NCI-H1694 treated with DMSO at 0.1 percent for 48 hours (cell line): ENCODE results near the gene PRODH2.
"Not testable (repeated sequence)": the region's sequence is repeated elsewhere in the genome, so short reads cannot be mapped to it uniquely, and the experiment has no call there.

Source experiments
- DNase-seq: peaks from one replicate; lab custom pipeline; 2025; lab: John Stamatoyannopoulos, UW

Gene PRODH2

DNA sequence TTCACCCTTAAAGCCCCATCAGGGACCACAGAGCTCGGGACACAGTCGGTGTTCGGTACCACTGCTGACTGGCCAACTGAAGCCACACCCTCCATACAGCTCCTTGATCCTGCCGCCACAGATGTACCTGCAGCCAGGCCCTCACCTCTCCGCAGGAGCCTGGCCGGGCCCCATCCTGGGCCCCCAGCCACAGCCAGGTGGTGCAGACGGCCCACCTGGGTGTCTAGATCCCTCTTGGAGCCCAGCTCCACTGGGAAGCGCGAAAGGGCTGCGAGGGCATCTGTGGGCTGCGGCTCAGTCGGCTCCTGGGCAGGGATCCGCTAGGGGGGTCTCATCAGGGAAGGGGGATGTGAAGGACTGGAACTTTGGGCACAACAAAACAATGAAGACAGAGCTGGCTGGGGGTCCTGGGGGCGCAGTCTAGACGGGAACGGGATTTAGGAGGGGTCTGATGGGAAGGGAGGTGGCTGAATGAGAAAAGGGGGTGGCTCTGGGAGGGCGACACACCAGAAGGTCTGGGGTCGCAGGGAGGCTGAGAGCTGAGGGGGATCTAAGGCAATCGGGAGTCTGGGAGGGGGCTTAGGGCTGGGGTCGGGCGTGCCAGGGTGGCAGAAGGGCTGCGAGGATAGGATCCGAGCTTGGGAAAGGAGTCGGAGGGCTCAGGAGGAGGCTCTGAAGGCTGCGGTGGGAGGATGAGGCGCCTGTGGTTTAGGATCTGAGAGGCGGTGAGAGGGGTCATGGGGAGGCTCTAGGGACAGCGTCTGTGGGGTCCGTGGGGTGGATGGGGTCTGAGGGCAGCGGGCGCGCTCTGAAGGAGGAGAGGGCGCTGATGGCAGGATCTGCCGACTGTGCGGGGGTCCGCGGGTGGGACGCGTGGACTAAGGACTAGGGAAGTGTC is 15.8 kb downstream of the PRODH2 start:
- DNase-seq = no peak

DNA sequence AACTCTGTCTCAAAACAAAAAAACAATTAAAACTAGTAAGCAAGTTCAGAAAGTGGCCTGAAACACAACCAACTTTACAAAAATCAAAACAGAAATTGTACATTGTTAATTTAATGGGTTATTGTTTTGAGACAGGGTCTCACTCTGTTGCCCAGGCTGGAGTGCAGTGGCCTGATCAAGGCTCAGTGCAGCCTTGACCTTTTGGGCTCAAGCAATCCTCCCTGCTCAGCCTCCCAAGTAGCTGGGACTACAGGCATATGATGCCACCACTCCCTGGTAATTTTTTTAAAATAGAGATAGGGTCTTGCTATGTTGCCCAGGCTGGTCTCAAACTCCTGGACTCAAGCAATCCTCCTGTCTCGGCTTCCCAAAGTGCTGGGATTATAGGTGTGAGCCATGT is 17.1 kb downstream of the PRODH2 start:
- DNase-seq = not testable (repeated sequence)

DNA sequence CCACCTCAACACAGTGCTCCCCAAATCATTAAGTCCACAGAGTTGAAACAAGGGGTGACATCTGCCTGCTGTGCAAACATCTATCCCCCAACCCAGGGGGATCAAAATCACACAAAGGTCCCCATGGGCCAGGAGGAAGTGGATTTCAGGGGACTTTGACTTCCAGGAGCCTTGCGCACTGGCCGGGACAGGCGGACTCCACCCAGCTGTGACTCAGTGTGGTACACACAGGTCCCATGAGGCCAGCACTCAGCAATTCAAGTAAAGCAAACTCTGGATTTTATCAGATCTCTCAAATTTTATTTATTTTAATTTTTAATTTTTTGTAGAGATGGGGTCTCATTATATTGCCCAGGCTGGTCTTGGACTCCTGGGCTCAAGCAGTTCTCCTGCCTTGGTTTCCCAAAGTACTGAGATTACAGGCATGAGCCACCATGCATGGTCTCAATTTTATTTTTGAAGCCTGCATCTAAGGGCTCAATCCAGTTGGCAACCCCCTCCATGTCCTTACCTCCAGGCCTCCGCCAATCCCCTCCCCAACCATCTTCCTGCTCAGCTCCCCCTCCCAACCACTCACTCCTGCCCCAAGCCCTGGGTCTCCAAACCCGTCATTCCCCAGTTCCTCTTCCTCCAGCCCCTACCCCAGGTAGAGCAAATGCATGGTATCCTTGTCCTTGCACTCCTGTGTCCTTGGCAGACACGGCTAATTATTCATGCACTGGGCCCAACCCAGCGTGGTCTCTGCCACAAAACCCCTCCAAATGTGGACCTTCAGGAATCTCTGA is 19.1 kb downstream of the PRODH2 start:
- no peak for DNase-seq

DNA sequence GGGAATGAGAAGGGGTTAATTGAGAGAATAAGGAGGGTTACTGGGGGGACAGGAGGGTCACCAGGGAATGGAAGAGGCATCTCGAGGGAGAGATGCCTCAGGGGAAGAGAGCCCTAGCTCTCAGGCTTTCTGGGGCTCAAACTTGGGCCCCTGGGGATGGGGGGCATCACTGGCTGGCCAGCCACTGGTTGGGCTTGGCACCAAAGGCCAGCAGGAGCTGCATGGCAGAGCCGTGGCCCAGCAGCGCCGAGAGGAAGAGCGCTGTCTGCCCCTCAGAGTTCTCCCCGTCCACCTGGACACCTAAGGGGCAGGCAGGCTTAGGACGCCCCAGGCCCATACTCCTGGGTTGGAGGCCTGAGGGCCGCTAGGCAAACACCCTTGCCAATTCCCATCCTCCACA is 19.8 kb downstream of the PRODH2 start:
- DNase-seq = no peak

DNA sequence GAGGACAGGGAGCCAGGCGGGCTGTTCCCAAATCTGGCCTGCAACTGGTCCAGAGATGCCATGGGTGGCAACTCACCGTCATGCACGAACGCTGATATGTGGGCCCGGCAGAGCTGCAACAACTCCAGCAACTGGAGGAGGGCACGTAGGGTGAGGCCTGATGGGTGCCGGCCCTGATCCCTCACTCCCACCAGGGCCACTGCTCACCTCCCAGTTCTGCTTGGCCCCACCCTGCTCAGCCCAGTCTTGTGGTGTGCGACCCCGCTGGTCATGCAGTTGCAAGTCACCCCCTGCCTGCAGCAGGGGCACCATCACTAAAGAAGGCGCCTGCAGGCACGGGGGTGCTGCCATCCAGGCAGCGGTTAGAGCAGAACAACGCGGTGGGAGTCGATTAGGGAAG is 20.3 kb downstream of the PRODH2 start:
- no peak for DNase-seq

DNA sequence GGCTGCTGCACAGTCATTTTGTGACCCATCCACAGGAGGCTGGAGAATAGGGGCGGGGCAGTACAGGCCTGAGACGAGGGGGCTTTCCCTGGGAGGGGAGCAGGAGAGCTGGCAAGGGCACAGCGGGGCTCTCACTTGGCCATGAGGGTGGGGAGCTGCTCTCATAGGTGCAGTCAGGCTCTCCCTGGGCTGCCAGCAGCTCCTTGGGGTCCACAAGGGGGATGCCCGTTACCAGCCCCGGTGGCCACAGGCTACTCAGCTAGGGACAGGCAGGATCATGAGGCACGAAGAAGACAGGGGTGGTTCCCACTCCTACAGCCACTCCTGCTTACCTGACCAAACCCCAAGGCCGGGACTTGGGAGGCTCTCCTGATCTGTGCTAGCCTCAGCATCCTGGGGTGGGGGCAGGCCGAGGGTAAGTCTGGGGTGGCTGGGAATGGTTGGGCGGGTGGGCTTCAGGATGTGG is 20.8 kb downstream of the PRODH2 start:
- no peak for DNase-seq

DNA sequence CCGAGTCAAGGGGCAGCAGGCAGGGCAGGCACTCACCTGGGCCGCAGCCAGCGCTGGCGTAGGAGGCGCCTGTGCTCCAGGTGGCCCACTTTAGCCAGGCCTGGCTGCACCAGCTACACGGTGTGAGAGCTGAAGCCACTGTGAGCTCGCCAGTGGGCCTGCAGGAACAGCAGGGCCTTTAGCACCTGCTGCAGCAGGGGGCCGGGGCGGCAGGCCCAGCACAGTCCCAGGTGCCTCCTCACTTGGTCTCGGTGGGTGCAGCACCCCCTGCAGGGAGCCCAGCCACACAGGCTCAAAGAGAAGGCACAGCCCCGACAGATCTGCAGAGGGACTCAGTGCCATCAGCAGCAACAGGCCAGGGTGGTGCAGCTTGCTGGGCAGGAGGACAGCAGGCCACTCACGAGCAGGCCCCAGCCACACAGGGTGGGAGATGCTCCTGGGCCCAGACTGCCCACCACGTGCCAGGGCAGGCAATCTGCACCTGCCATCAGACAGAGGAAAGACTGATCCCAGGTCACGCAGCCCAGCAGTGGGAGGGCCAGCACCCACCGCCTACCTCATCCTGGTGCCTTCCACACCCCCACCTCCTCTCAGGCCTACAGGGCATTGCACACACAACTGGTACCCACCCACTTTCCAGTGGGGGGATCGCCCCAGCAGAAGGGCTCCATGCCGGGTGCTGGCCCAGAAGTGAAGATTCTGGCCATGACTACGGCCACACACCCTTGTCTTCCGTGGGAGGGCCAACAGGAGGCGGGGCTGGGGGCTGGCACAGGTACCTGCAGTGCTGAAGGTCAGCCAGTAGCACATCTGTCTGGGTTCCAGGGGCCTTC is 21.4 kb downstream of the PRODH2 start:
- DNase-seq = no peak

DNA sequence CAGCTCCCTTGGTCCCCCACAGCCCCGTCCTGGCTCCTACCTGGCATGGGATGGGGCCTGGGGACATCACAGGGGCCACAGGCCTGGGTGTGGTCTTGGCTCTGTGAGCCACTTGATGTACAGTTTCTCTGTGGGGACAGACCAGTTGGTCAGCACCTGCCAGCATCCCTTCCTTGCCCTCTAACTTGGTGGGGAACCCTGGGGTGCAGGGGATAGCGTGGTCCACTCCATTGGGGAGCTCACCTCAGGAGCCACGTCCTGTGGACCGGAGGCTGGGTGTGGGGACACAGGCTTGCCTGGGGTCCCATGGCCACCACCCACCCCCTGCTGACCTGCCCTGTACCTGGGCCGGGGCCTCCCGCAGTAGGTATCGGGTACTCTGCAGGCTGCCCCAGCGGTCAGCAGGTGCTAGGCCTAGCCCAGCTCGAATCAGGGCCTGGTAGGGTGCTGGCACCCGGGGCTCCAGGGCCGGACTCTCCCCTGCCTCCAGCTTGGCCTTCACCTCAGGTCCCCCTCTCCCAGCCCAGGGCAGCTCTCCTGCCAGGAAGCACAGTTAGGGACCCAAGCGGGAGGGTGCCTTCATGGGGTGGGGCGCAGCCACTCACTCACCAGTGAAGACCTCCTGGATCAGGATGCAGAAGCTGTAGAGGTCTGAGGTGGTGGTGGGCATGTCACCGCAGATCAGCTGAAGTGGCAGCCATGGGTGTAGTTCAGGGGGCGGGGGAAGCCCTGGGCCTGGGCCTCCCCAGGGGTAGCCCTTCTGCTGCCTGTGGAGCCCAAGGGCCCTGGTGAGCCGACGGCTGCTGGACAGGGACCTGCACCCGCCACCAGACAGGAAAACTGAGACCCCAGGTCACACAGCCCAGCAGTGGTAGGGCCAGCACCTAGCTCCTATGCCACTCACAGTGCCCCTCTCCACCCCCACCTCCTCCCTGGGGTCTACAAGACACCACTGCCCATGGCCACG is 22.4 kb downstream of the PRODH2 start:
- no peak for DNase-seq

DNA sequence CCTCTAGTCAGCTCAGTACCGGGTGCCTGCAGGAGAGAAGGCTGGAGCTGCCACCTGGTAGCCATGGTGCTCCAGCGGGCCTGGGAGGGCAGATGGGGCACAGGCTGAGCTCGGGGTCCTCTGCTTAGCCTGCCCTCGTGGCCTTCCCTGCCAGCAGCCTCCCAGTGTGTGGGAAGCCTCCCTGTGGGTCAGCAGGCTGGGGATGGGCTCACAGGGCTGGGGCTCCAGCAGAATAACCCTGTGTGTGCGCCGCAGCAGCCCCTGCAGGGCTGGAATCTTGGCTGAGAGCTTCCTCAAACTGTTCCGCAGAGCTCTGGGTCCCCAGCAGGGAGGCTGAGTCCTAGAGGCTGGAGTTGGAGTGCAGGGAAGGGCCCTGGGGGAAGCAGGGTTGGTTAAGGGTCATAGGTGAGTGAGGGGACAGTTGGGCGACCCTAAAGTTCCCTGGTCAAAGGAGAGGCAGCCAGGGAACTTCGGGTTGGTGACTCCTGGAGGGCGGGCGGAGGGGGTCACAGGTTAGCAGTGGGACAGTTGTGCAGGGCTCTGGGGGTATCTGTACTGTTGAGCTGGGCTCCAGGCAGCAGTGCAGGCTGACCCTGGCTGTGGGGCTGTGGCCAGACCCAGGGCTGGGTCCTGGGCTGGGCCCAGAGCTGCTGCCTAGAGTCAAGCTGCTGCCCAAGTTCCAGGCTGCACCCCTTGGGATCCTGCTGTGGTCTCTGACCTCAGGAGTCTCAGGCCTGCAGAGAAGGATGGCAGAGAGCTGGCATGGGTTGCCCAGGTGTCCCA is 23.3 kb downstream of the PRODH2 start:
- no peak for DNase-seq

DNA sequence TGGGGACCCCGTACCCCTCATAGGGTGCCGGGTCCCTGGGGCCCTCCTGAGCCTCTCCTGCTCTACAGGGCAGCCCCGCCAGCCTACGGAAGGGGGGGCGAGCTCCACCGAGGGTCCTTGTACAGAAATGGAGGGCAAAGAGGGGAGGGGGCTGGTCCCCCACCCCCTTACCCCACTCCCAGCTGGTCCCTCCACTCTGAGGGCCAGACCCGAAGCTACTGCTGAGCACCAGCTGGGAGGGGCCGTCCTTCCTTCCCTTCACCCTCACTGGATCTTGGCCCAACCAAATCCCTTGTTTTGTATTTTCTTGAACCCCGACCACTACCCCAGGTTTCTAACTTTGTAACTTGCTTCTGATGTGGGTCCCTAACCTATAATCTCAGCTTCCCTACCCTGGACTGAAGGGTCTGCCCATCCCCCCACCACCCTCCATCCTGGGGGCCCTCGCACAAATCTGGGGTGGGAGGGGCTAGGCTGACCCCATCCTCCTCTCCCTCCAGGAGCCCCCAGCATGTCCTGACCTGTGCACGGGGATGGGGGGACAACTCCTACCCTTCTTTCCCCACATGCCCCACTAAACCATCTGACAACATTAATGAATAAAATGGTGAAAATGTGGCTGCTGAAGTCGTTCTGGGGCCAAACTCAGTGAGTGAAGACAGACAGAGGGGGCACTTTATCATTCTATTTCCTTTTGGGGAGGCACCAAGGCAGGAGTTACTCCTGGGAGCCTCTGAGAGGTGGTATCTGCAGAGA is 24.3 kb downstream of the PRODH2 start:
- no peak for DNase-seq

DNA sequence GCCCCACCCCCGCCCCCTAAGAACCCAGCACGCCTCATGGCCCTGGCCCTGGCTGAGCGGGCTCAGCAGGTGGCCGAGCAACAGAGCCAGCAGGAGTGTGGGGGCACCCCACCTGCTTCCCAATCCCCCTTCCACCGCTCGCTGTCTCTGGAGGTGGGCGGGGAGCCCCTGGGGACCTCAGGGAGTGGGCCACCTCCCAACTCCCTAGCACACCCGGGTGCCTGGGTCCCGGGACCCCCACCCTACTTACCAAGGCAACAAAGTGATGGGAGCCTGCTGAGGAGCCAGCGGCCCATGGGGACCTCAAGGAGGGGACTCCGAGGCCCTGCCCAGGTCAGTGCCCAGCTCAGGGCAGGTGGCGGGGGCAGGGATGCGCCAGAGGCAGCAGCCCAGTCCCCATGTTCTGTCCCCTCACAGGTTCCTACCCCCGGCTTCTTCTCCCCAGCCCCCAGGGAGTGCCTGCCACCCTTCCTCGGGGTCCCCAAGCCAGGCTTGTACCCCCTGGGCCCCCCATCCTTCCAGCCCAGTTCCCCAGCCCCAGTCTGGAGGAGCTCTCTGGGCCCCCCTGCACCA is 25.3 kb downstream of the PRODH2 start:
- DNase-seq = no peak

DNA sequence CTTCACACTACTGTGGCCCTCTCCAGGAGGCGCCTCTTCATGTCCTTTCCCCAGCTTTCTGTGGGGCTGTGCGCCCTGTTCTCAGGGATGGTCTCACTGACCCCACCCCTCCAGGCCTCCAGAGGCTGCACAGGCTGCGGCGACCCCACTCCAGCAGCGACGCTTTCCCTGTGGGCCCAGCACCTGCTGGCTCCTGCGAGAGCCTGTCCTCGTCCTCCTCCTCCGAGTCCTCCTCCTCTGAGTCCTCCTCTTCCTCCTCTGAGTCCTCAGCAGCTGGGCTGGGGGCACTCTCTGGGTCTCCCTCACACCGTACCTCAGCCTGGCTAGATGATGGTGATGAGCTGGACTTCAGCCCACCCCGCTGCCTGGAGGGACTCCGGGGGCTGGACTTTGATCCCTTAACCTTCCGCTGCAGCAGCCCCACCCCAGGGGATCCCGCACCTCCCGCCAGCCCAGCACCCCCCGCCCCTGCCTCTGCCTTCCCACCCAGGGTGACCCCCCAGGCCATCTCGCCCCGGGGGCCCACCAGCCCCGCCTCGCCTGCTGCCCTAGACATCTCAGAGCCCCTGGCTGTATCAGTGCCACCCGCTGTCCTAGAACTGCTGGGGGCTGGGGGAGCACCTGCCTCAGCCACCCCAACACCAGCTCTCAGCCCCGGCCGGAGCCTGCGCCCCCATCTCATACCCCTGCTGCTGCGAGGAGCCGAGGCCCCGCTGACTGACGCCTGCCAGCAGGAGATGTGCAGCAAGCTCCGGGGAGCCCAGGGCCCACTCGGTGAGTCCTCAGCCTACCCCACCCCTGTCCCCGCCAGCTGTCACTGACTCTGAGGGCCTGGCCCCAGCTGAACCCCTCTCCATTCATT is 26.1 kb downstream of the PRODH2 start:
- no peak for DNase-seq

DNA sequence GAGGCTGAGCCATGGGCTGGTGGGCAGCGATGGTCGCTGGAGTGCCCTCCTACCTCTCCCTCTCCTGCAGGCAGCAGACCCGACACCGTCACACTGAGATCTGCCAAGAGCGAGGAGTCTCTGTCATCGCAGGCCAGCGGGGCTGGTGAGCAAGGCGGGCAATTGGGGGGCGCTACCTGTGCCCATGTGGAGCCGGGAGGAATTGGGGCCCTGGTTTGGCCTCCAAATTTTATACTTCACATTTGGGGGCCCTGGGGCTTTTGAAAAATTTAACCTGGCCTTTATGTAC is 27.4 kb downstream of the PRODH2 start:
- no peak for DNase-seq

DNA sequence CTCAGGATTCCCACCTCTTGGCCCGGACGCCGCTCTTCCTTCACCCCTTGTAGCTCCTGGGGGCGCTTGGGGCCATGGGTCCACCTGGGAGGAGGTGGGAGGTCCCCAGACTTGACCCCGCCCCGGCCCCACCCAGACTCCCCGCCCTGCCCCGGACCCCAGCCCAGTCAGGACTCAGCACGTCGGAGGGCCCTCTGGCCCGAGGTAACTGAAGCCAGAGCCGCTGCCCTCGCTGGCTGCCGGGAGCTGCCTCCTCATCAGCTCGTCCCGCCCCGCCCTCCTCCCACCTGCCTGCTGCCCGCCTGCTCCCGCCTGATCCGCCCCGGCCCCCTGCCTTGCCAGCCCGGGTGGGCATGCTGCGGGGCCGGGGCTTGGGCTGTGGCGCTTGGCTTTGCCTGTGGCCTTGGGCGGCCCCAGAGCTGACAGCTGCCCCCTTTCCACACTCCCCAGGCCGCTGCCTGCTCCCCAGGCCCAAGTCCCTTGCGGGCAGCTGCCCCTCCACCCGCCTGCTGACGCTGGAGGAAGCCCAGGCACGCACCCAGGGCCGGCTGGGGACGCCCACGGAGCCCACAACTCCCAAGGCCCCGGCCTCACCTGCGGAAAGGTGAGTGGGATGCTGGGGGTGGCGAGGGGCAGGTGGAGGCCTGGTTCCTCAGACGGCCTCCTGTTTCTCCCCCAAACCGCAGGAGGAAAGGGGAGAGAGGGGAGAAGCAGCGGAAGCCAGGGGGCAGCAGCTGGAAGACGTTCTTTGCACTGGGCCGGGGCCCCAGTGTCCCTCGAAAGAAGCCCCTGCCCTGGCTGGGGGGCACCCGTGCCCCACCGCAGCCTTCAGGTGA is 27.9 kb downstream of the PRODH2 start:
- no peak for DNase-seq

DNA sequence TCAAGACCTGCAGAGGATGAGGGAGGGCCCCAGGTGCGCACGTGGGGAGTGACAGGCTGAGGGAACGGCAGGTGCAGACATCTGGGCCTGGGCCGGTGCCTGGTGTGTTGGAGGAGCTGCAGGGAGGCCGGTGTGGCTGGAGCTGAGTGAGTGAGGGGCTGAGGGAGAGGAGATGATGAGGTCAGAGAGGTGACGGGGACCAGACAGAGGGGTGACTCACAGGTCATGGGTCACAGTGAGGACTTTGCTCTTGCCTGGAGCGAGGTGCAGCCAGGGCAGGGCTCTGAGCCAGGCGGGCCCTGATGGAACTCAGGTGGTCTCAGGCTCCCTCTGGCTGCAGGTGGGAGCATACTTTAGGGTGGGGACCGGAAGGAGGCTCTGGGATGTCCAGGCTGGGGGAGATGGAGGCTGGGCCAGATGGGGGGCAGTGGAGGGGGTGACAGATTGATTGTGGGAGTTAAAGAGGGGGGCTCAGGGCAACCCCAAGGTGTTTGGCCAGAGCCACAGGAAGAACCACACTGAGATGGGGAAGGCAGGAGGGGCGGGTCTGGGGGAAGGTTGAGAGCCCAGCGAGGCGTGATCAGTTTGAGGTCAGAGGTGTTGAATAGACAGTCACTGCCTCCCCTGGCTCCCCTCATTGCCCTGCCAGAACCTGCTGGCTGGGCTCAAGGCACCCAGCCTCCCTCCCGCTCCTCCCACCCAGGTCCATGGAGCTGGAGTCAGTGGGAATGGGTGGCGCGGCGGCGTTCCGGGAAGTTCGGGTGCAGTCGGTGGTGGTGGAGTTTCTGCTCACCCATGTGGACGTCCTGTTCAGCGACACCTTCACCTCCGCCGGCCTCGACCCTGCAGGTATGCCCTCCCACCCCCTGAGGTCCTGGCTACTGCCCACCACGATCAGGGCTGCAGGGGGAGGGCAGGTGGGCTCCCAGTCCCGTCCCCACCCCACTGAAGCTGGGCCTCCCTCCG is 28.9 kb downstream of the PRODH2 start:
- DNase-seq = no peak

DNA sequence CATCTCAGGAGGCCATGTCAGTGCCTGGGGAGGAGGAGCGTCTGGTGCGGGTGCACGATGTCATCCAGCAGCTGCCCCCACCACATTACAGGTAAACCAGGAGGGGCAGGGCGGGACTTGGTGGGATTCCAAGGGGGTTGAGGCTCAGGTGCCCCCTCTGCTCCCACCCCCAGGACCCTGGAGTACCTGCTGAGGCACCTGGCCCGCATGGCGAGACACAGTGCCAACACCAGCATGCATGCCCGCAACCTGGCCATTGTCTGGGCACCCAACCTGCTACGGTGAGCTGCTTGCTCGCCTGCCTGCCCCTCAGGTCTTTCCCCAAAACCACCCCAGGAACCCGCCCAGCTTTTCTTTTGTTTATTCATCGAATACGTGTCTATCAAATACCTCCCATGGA is 30.1 kb downstream of the PRODH2 start:
- no peak for DNase-seq
